B cell (primary cell): ENCODE results near the gene PUS3. TPM values are rescaled to one million over a fixed set of nuclear protein-coding genes. Genes with fewer than 3 reads are reported as not detected.

Experiments used
- ATAC-seq: fragments of 200-7000 bp; cut with Tn5 transposase; one replicate; pipeline ENCODE4 v1.10.0; 2021; ENCODE audit warnings: low read depth, mild to moderate bottlenecking, moderate number of reproducible peaks, moderate library complexity
- CTCF ChIA-PET: fragments of 350-600 bp; sonication (Branson Sonifier 250); formaldehyde crosslinking; loops from one replicate; lab custom pipeline; 2021; ENCODE audit warnings: antibody characterized with exemption, inconsistent platforms; lab: Charles Lee
- POLR2A ChIA-PET: fragments of 350-600 bp; sonication (Branson Sonifier 250); formaldehyde crosslinking; loops from one replicate; lab custom pipeline; 2021; ENCODE audit warnings: antibody characterized with exemption; lab: Charles Lee
- DNase-seq: peaks from one replicate; pipeline ENCODE4 v3.0.0; 2013
- H2AFZ ChIP-seq: 2 replicates; pipeline ENCODE4 v1.6.1; 2012; ENCODE audit warnings: mild to moderate bottlenecking, low read depth, low read length; ENCODE audit not compliant: insufficient read depth, poor library complexity, severe bottlenecking
- H3K27ac ChIP-seq, 2 donors: 1 replicate in 1 of 2; 2 replicates in 1 of 2; pipeline ENCODE4 v1.5.1; 2012 to 2013; ENCODE audit warnings: low read length in 2 of 2, mild to moderate bottlenecking in 2 of 2, moderate library complexity in 1 of 2
- H3K27me3 ChIP-seq, 4 experiments: fragments of 200-600 bp in 1 of 4; sonication (generic) in 1 of 4; replicated peaks in 1 of 4; 1 replicate in 2 of 4; 2 replicates in 2 of 4; pipeline versions ENCODE4 v1.6.1 to v1.7.0; 2013 to 2016; ENCODE audit warnings: low read length in 3 of 4, mild to moderate bottlenecking in 2 of 4, mixed read lengths in 1 of 4, moderate library complexity in 1 of 4; ENCODE audit not compliant: insufficient read depth in 4 of 4, control insufficient read depth in 3 of 4; ENCODE audit errors: control extremely low read depth in 1 of 4
- H3K36me3 ChIP-seq, 2 experiments: replicated peaks in 1 of 2; 1 replicate in 1 of 2; 2 replicates in 1 of 2; pipeline versions ENCODE4 v1.6.1 to v1.7.1; 2013; ENCODE audit warnings: low read length in 1 of 2; ENCODE audit not compliant: insufficient read depth in 2 of 2, control insufficient read depth in 1 of 2; ENCODE audit errors: control extremely low read depth in 1 of 2, extremely low read depth in 1 of 2
- H3K4me1 ChIP-seq, 2 donors: fragments of 200-600 bp in 1 of 2; sonication (generic) in 1 of 2; 1 replicate in 1 of 2; 2 replicates in 1 of 2; pipeline versions ENCODE4 v1.5.1 to v1.6.1; 2013 to 2017; ENCODE audit warnings: low read length in 2 of 2; ENCODE audit not compliant: control insufficient read depth in 2 of 2, insufficient read depth in 2 of 2
- H3K4me2 ChIP-seq: replicated peaks from 2 replicates; pipeline ENCODE3; 2012; ENCODE audit warnings: mild to moderate bottlenecking, low read depth, low read length; ENCODE audit not compliant: poor library complexity, severe bottlenecking
- H3K4me3 ChIP-seq, 5 experiments: fragments of 200-600 bp in 1 of 5; sonication (generic) in 1 of 5; 1 replicate in 3 of 5; 2 replicates in 2 of 5; pipeline versions ENCODE4 v1.5.1 to v1.7.0; 2011 to 2016; ENCODE audit warnings: low read length in 4 of 5, mild to moderate bottlenecking in 4 of 5, low read depth in 2 of 5, control low read depth in 1 of 5, moderate library complexity in 1 of 5; ENCODE audit not compliant: insufficient read depth in 1 of 5; ENCODE audit errors: control extremely low read depth in 1 of 5, extremely low read depth in 1 of 5
- H3K79me2 ChIP-seq: fragments of 200-600 bp; sonication (generic); one replicate; pipeline ENCODE4 v1.6.0; 2016; ENCODE audit warnings: low read length; ENCODE audit not compliant: control insufficient read depth, insufficient read depth
- H3K9ac ChIP-seq: fragments of 200-600 bp; sonication (generic); 2 replicates; pipeline ENCODE4 v1.6.1; 2017; ENCODE audit warnings: mild to moderate bottlenecking, low read length, moderate library complexity
- H3K9me3 ChIP-seq, 3 donors: one replicate each; pipeline versions ENCODE4 v1.6.1 to v1.7.1; 2013; ENCODE audit warnings: low read length in 2 of 3; ENCODE audit not compliant: control insufficient read depth in 2 of 3, insufficient read depth in 1 of 3; ENCODE audit errors: control extremely low read depth in 1 of 3
- H4K20me1 ChIP-seq: 2 replicates; pipeline ENCODE4 v1.6.0; 2012; ENCODE audit warnings: mild to moderate bottlenecking, low read length; ENCODE audit not compliant: insufficient read depth, control insufficient read depth, poor library complexity, severe bottlenecking
- H3K27ac Mint-ChIP-seq: one replicate; pipeline ENCODE4 v1.8.0; 2021; ENCODE audit warnings: mixed read lengths
- H3K27me3 Mint-ChIP-seq: one replicate; pipeline ENCODE4 v1.8.0; 2021; ENCODE audit warnings: mixed read lengths
- H3K4me1 Mint-ChIP-seq: one replicate; pipeline ENCODE4 v1.8.0; 2021; ENCODE audit warnings: mixed read lengths
- H3K4me3 Mint-ChIP-seq: one replicate; pipeline ENCODE4 v1.8.0; 2021; ENCODE audit warnings: mixed read lengths
- H3K9me3 Mint-ChIP-seq: one replicate; pipeline ENCODE4 v1.8.0; 2022; ENCODE audit warnings: mixed read lengths; ENCODE audit not compliant: insufficient read depth
- EZH2 ChIP-seq: IDR thresholded peaks from 2 replicates; pipeline ENCODE4 v1.6.1; 2012; ENCODE audit warnings: borderline replicate concordance, low read depth, mild to moderate bottlenecking, moderate library complexity, low read length; ENCODE audit not compliant: insufficient read depth, poor library complexity, severe bottlenecking
- WGBS: methylation state at CpG from one replicate; pipeline ENCODE4 v1.1.5; 2013; ENCODE audit warnings: missing lambda C conversion rate; ENCODE audit not compliant: insufficient coverage; 5-methylcytosine and 5-hydroxymethylcytosine counted together
- intact Hi-C: fragments of 100-400 bp; cut with micrococcal nuclease; formaldehyde crosslinking; loops from one replicate; pipeline ENCODE4 v1.10.0; 2022
- polyA plus RNA-seq: library from polyadenylated mRNA; depleted of rRNA; stranded (reverse); fragments of >200 nt; gene quantifications from 2 replicates; pipeline ENCODE4 v1.2.3, GENCODE V29; 2012
- total RNA-seq, 2 donors: library from RNA; stranded (reverse); fragments of 120-200 nt in 1 of 2; gene quantifications; 1 replicate in 1 of 2; 2 replicates in 1 of 2; pipeline versions ENCODE4 v1.2.3 to v1.2.4, GENCODE V29; 2013 to 2022
- TF ChIP-seq, protein P1 (sequence below): fragments of 200-600 bp; IDR thresholded peaks from one replicate; pipeline ENCODE4 v1.8.0; 2022; ENCODE audit warnings: antibody characterized with exemption, mild to moderate bottlenecking

Gene PUS3
- total and polyA plus RNA-seq, 2 donors (not counting 1 experiment from before 2014, with no cell fraction given), result 2.7 to 8.1 TPM

DNA sequence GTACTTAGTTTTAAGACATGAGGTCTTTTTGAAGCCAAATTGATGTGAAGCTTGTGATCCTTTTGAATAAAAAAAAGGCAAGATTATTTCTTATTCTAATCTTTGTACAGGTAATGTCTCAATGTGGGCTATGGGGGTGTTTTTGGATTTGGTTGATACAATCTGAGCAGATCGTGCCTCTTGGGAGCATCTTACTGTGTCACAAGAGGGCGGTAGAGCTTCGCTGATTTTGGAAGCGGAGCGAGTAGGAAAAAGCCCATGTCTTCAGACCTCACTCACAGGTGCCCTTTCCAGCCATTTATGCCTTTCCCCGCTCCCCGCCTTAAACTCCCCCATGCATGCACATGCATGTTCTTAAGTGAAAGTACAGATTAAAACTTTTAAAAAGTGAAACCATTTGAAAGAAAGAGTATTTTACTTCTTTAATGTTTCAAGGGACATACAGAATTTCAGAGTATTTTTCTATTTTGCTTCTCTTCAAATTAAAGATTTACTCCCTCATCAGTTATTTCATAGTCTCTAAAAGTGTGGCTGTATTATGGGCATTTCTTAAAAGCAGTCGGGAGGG is 20.1 kb upstream of the PUS3 start:
- no peaks in the 10 kb centered on the region for H3K79me2 ChIP-seq
- Mint-ChIP-seq H3K9me3 (no peaks in the 10 kb centered on the region), H3K4me3 (no peak overlapping the region), H3K4me1 (peaks cover 2% of the 10 kb centered on the region), H3K27me3 (peaks cover 42% of the 10 kb centered on the region), H3K27ac (no peak overlapping the region)
- ChIA-PET POLR2A (no interaction called here), CTCF (interaction anchor here (0.7 to 3.4 kb wide), 5 partner anchors 20 to 1279 kb away, joined by 3 to 29 read pairs (median 4); partner anchors contain the start of gene PUS3)
- DNase-seq, result peak; percentile 61
- H3K27me3 ChIP-seq, result peaks cover 0 to 11% (median 1%) of the 10 kb centered on the region in 4 experiments
- no peaks in the 10 kb centered on the region for H3K36me3 ChIP-seq
- no peaks in the 10 kb centered on the region for H4K20me1 ChIP-seq
- WGBS, result 0% methylated on average over 5 of the region's 8 CpGs
- TF ChIP-seq, protein P1, sequence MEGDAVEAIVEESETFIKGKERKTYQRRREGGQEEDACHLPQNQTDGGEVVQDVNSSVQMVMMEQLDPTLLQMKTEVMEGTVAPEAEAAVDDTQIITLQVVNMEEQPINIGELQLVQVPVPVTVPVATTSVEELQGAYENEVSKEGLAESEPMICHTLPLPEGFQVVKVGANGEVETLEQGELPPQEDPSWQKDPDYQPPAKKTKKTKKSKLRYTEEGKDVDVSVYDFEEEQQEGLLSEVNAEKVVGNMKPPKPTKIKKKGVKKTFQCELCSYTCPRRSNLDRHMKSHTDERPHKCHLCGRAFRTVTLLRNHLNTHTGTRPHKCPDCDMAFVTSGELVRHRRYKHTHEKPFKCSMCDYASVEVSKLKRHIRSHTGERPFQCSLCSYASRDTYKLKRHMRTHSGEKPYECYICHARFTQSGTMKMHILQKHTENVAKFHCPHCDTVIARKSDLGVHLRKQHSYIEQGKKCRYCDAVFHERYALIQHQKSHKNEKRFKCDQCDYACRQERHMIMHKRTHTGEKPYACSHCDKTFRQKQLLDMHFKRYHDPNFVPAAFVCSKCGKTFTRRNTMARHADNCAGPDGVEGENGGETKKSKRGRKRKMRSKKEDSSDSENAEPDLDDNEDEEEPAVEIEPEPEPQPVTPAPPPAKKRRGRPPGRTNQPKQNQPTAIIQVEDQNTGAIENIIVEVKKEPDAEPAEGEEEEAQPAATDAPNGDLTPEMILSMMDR, result peak; percentile 72
- no peak for TF ChIP-seq EZH2
- no peak overlapping the region for H3K9ac ChIP-seq
- H3K4me1 ChIP-seq, result no peaks in the 10 kb centered on the region
- H3K4me3 ChIP-seq, result no peak overlapping the region
- no peak overlapping the region for H2AFZ ChIP-seq
- intact Hi-C loops, result loop anchor here (2.0 kb wide), 1 partner anchor 558 kb away; no protein-coding TSS in a partner anchor
- H3K27ac ChIP-seq, result no peak overlapping the region
- no peak overlapping the region for H3K4me2 ChIP-seq
- H3K9me3 ChIP-seq, result no peaks in the 10 kb centered on the region
- peak; percentile 43 for ATAC-seq

GRCh38 chr11:125922156-125922555 is 19.1 kb upstream of the PUS3 start:
- 96% methylated on average over 2 of the region's 3 CpGs for WGBS
- ATAC-seq (no peak), DNase-seq (no peak)
- Histone ChIP-seq H4K20me1 (no peaks in the 10 kb centered on the region), H3K27ac (no peak overlapping the region), H3K4me2 (no peak overlapping the region), H3K9me3 (no peaks in the 10 kb centered on the region), H3K4me3 (no peak overlapping the region), H3K27me3 (peaks cover 0 to 11% (median 2%) of the 10 kb centered on the region in 4 experiments), H2AFZ (no peak overlapping the region), H3K9ac (no peak overlapping the region), H3K79me2 (no peaks in the 10 kb centered on the region), H3K4me1 (no peaks in the 10 kb centered on the region), H3K36me3 (no peaks in the 10 kb centered on the region)
- Mint-ChIP-seq H3K27me3 (peaks cover 44% of the 10 kb centered on the region), H3K27ac (no peak overlapping the region), H3K4me3 (no peak overlapping the region), H3K4me1 (peaks cover 2% of the 10 kb centered on the region), H3K9me3 (no peaks in the 10 kb centered on the region)
- POLR2A ChIA-PET, result no interaction called here
- TF ChIP-seq EZH2, result no peak
- TF ChIP-seq, protein P1, result no peak
- intact Hi-C loops, result loop anchor here (2.0 kb wide), 1 partner anchor 559 kb away; no protein-coding TSS in a partner anchor
- CTCF ChIA-PET, result interaction anchor here (1.6 kb wide), 1 partner anchor 272 kb away, joined by 8 read pairs; no protein-coding TSS in a partner anchor
